ENCODE measurements around the gene NEURL1B.
A peak's percentile ranks its signal among the peaks of the same experiment; 100 is the strongest.

NEURL1B gene

DNA sequence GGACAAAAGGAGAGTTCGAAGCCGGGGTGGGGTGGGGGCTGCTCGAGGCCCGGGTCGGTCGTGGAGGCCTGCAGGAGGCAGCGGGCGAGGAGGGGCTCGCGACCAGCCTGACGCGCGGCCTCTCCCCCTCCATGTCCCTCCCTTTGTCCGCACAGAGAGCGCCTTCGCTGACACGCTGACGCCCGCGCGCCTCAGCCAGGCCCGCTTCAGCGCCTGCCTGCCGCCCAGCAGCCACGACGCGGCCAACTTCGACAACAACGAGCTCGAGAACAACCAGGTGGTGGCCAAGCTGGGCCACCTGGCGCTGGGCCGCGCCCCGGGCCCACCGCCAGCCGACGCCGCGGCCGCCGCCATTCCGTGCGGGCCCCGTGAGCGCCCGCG is 42.2 kb downstream of the NEURL1B start:
- no peak for DNase-seq

- DNase-seq = no peak
Observed at GRCh38 chr5:172683645-172684471, 42.8 kb downstream of the NEURL1B start.

DNA sequence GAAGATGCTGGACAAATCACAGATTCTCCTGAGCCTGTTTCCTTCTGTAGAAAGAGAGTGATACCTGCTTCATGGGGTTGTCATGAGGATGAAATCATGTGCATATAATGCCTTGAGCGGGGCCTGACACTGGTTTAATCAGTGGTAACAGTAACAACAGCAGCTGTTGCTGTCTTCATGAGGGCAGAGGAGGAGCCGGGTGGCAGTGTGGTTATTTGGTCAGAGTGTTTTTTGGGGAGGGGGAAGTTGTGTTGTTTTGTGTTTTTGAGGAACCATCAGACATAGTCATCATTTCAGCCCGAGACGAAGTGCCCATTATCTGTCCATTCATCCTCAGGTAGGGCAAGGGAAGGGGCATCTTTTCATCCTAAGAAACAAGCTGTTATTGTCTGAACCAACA is 44.0 kb downstream of the NEURL1B start:
- DNase-seq = no peak

DNA sequence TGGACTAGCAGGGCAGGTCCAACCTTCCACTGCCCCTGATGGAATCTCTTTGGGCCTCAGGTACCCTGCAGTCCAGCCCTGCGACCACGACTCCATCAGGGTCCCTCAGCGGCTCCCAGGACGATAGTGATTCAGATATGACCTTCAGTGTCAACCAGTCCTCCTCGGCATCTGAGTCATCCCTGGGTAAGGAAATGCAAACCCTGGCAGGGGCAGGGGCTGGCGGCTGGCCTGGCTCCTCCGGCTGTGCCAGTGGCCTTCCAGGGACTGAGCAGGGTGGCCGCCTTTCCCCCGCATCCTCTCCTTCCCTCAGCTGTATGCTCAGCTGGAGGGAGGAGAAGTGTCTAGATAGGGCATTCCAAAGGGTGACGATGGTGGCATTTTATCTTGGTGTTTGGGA is 45.0 kb downstream of the NEURL1B start:
- DNase-seq = no peak

GRCh38 chr5:172686539-172687390 is 45.7 kb downstream of the NEURL1B start:
- DNase-seq = no peak

- no peak for DNase-seq
Observed at GRCh38 chr5:172687940-172688339, 46.9 kb downstream of the NEURL1B start.

DNA sequence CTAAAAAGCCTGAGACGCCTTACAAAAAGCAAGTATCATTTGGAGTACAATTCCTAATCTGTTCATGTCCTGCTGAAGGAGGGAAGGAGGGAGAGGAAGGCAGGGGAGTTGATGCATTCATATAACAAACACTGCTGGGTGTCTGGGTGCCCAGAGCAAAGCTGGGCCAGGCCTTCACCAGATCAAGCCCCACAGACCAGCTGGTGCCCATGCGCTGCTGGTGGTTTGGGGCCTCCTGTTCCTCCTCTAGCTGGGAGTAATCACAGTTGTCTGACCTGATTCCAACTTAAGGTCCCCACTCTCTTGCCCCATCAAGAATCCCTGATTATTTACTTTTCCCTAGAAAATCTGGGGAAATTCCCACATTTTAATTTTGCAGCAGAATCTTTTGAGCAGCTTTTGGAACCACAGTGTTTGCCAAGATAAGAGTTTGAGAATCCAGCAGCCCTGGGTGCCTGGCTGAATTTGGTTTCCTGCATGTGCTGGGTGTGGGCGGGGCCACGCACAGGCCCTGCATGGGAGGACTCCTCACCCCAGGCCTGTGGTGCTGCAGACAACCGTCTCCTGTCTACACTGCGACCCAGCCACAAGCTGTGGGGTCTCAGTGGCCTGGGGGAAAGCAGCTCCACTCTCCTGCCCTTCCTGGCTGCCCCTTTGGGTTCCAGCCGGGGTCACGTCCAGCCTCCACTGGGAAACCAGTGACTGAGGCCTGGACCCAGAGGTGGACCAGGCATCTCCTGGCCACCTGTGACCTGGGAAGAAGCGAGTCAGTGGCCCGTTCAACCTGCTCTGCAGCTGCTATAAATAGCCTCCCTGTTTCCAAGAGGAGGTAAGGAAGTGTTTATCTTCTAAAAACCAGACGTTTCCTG is 47.5 kb downstream of the NEURL1B start:
- peak; percentile 30 for DNase-seq

DNA sequence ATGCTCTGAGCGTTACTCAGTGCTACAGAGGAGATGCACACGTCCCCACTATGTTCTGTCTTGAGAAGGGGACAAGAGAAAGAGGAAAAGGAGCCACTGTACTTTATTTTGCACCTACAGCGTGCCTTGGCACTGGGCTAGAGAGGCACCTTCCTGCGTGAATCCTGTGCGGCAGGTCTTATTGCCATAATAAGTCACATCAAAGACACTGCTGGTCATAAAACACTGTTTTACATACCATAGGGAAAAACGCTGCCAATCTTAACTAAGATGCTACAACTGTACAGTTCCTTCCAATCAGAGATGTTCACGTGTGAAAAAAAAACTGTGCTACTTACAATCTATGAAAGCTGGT is 48.1 kb downstream of the NEURL1B start:
- DNase-seq = no peak

- DNase-seq = no peak
Observed at GRCh38 chr5:172689801-172690200, 48.7 kb downstream of the NEURL1B start.

DNA sequence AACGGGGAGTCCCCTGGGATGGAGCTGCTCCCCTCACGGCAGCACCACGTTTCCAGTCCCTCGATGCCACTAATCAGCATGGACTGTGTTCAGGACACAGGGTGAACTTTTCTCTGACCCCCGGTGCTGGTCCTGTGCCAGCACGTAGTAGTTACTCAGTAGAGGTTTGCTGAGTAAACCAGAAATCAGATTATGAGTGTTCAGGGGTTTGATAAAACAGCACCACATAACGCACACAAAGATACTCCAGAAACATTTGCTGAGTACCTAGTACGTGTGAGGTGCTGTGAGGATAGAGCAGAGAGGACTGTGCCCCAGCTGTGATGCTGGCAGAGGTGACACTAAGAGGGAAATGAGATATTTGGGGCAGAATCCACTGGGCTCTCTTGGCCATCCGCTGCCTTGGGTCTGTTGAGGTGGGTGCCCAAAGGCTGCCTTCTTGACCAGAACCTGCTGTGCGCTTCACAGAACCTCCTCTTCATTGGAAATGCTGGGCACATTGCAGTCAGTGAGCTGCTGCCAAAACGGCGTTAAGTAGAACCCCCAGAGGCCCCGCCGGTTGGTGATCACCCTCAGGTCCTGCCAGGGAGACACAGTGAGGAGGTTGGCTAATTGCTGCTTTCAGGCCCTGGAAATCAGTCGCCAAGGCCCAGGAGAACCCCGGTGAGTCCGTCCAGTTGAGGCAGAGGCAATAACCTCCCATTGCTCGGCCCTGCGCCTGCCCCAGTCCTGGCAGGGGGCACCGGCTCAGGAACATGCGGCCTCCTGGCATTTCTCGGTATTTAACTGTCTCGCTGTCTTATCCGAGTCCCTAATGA is 49.4 kb downstream of the NEURL1B start:
- DNase-seq = no peak

DNA sequence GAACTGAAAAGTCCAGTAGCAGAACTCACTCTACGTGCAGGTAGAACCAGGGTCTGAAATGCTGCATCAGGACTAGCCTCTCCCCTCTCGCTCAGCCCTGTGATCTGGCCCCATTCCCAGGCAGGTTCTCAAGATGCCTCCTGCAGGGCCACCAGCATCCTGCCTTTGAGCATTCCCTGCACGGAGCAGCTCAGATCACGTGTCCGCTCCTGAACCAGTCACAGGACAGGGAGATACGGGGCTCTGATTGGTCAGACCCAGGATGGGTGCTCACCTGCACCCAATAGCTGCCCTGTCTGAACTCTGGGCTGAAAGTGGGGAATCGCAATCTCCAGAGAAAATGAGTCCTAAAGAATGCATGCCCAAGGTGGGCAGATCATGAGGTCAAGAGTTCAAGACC is 50.8 kb downstream of the NEURL1B start:
- no peak for DNase-seq

GRCh38 chr5:172692451-172692850 is 51.4 kb downstream of the NEURL1B start:
- no peak for DNase-seq

DNA sequence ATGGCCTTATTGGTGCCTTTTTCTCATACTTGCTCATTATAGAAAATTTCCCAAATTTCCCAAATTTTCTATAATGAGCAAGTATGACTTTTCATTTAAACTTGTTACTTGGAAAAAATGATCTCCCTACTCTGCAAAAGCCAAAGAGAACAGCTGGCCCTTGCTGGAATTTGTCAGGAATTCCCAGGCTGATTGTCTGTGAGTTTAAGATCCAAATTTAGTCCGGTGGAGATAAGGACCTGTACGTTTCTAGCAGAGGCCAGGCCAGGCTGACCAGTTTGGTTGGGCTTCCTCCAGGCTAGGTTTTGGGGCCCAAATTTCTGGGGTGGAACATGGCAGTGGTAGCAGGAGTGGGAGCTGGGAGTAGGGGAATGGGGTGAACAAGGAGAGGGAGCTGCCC is 51.9 kb downstream of the NEURL1B start:
- DNase-seq = no peak

GRCh38 chr5:172694061-172694460 is 53.0 kb downstream of the NEURL1B start:
- no peak for DNase-seq

DNA sequence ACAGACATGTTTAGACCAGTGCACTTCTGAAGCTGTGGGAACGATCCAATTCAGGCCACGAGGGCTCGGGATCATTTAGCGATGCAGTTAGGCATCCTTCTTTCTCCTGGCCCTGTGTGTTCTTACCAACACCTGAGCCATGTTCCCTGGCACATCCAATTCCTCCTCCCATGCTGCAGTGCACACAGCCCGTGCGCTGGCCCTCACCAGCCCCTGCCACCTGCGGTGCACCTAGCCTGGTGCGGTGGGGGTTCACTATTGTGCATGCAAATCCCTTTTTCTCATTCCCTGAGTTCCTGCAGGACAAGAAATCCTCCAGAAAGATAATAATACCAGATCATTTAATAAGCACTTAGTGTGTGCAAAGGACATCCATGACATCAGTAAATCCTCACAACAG is 53.5 kb downstream of the NEURL1B start:
- no peak for DNase-seq

- no peak for DNase-seq
Observed at GRCh38 chr5:172695232-172696054, 54.4 kb downstream of the NEURL1B start.

DNA sequence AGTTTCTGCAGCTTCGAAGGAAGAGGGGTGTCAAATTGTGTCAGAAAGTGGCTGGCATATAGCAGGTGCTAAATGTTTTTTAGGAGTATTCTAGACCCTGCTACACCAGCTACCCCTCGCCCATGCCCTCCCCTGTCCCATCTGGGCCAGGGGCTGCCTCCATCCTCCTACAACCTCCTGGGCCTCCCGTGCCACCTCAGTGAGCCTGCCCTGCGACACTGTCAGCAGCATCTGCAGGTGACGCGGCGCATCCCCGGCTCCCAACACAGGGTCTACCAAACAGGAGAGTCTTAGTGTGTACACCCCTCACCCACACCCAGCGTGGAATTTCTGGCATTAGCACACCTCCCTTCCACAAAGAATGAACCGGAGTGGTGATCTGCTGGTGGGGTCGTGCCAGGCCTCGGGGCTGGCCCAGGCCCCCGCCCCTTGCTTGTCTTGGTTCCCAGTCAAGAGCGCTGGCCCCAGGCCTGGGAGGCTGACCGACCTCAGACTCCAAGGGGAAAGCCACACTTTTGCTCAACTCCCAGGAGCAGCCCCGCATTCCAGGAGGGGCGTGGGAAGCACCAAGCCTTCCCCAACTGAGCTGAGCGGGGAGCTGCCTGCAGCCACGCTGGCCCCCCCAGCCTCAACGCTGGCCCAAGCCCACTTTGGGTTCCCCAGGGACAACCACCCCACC is 55.2 kb downstream of the NEURL1B start:
- no peak for DNase-seq

GRCh38 chr5:172697123-172698121 is 56.4 kb downstream of the NEURL1B start:
- DNase-seq = peak; percentile 43

- no peak for DNase-seq
Observed at GRCh38 chr5:172699423-172699822, 58.4 kb downstream of the NEURL1B start.

GRCh38 chr5:172699999-172700364 is 58.9 kb downstream of the NEURL1B start:
- DNase-seq = no peak
